SHP77 (cell line): ENCODE results near the gene PRKAB1.
"Not testable (repeated sequence)": the region's sequence is repeated elsewhere in the genome, so short reads cannot be mapped to it uniquely, and the experiment has no call there.

Experiments
- DNase-seq, 2 experiments: peaks; one replicate each; lab custom pipeline; 2025; lab: John Stamatoyannopoulos, UW

Gene PRKAB1

DNA sequence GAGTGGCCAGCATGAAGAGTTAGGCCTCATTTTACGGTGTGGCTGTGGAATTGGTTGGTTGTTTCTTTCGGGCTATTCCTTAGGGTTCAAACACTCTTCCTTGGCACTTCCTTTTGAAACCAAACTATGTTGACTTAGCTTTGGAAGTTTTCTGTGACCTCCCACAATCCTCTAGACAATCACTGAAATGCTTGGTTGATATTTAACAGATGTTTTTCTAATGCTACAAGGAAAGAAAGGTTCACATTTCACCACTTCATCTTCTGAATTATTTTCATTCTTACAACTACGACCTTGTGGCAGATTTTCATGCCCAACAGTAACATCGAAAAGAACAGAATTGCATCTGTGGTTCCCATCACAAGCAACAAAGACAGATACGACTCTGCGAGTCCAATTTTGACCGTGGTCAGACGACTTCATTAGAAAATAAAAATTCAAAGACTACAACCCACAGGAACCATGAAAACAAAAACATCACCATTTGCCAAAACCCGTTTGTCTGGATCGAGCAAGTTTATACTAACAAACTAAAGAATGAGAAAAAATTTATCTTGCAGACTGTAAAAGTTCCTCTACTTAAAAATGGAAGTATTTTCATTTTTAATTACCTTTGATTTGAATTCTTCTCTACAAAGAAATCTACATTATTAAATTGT, 16.9 kb downstream of the PRKAB1 start:
- no peak for DNase-seq

- DNase-seq: no peak
Measured at GRCh38 chr12:119685375-119685774, 17.4 kb downstream of the PRKAB1 start.

- no peak for DNase-seq
Measured at GRCh38 chr12:119686355-119686754, 18.4 kb downstream of the PRKAB1 start.

GRCh38 chr12:119686776-119687175, 18.8 kb downstream of the PRKAB1 start:
- no peak for DNase-seq

GRCh38 chr12:119687406-119687805, 19.5 kb downstream of the PRKAB1 start:
- DNase-seq: no peak

DNA sequence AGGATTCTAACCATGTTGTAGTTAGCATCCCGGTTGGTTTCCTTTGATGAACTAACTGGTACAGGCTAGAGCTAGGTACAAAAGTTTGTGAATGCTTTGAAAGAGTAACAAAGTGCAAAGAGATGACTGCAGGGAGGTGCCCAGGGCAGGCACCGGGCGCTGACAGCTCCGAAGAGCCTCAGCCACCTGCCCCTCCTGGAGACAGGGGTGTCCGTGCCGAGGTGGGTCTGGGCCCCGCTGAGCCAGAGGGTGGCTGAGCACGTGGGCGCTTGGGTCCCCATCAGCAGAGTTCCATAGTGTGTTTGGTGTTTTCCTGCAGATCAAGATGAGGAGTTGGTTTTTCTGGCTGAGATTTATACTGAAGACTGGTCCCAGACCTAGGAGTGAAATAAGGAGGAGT, 19.9 kb downstream of the PRKAB1 start:
- DNase-seq: no peak

- no peak for DNase-seq
Measured at GRCh38 chr12:119689935-119690500, 22.1 kb downstream of the PRKAB1 start.

- no peak for DNase-seq
Measured at GRCh38 chr12:119691202-119691810, 23.4 kb downstream of the PRKAB1 start.

DNA sequence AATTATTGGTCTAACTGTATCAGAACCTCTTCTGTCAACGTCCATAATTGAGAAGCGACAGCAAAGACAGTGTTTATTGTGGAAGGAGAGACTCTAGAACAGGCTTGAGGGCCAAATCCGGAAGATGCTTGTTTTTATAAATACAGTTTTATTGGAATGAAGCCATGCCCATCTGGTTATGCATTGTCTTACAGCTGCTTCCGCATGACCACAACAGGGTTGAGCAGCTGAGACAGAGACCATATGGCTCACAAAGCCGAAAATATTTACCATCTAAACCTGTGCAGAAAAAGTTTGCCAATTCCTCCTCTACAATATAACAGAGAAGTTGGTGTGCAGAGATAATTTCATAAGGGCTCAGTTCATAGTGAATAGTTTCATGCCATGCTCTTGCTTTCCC, 24.5 kb downstream of the PRKAB1 start:
- no peak for DNase-seq

GRCh38 chr12:119692997-119693396, 25.1 kb downstream of the PRKAB1 start:
- DNase-seq: no peak

DNA sequence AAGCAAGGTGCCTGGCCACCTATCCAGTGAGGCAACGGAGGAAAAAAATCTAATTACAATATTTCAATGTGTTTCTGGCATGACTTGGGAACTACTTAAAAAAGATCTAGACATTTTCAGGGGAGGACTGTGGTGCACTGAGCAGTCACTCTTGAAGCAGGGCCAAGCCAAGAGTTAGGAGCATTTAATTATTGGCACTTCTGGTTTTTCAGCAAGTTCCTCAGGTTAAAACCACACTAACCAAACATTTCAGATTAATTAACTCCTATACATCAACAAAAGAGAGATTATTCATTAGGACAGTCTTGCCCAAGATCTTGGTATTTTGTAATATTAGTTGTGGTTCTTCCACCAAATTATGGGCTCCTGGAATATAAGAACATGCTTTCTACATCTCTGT, 25.6 kb downstream of the PRKAB1 start:
- no peak for DNase-seq

GRCh38 chr12:119694111-119694510, 26.2 kb downstream of the PRKAB1 start:
- no peak for DNase-seq

GRCh38 chr12:119695034-119695433, 27.1 kb downstream of the PRKAB1 start:
- DNase-seq: no peak

- DNase-seq: no peak
Measured at GRCh38 chr12:119696943-119697342, 29.0 kb downstream of the PRKAB1 start.

- DNase-seq: no peak
Measured at GRCh38 chr12:119699199-119699760, 31.3 kb downstream of the PRKAB1 start.

GRCh38 chr12:119700078-119700477, 32.1 kb downstream of the PRKAB1 start:
- DNase-seq: no peak

GRCh38 chr12:119704065-119704747, 36.3 kb downstream of the PRKAB1 start:
- no peak for DNase-seq

- no peak for DNase-seq
Measured at GRCh38 chr12:119705182-119705581, 37.2 kb downstream of the PRKAB1 start.

DNA sequence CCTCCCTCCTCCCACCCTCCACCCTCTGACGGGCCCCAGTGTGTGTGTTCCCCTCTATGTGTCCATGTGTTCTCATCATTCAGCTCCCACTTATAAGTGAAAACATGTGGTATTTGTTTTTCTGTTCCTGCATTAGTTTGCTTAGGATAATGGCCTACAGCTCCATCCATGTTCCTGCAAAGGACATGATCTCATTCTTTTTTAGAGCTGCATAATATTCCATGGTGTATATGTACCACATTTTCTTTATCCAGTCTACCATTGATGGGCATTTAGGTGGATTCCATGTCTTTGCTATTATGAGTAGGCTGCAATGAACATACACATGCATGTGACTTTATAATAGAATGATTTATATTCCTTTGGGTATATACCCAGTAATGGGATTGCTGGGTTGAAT, 38.5 kb downstream of the PRKAB1 start:
- not testable (repeated sequence) for DNase-seq

DNA sequence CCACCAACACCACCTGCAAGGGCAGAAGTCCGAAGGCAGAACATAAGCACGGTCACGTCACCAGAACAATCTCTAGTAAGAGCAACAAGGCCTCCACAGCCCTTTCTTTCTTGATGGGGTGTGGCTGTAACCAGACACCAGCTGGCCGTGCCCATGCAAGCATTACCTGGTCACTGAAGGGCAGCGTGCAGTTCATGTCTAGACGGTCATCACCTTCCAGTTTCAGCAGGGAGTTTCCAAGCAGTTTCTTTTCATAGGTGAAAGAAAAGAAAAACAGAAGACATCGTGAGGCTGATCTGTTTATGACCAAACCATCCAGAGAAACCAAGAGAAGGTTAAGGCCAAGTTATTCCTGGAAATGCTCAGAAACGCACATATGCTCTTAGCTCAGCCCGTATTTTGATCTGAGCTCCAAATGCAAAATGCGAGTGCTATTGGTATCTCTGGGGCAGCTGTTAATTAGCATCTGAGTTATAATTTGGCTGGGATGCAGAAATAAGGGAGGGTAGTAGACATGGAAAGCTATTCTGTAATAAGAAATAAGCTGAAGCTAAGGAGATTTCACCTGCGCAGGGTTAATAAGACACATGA, 42.5 kb downstream of the PRKAB1 start:
- DNase-seq: no peak

GRCh38 chr12:119710965-119711551, 43.1 kb downstream of the PRKAB1 start:
- DNase-seq: no peak

DNA sequence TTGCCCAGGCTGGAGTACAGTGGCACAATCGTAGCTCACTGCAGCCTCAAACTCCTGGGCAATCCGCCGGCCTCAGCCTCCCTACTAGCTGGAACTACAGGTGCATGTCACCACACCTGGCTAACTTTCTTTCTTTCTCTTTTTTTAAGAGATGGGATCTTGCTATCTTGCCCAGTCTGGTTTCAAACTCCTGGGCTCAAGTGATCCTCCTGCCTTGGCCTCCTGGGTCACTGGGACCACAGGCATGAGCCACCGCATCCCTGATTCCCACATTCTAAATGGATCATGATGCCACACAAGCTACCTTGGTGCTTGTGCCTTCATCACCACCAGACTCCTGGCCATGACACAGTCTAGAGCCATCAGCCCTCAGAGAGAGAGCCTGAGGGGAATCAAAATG, 43.8 kb downstream of the PRKAB1 start:
- no peak for DNase-seq
